Activated CD4-positive, alpha-beta T cell treated with anti-CD3 and anti-CD28 coated beads, Interleukin-2, amount 50 U/mL, for 48 hours (primary cell): ENCODE measurements around the gene CFAP46.
"Not testable (repeated sequence)": the region's sequence is repeated elsewhere in the genome, so short reads cannot be mapped to it uniquely, and the experiment has no call there.

Source experiments
- DNase-seq, 2 experiments: peaks; one replicate each; pipeline ENCODE4 v3.0.0-alpha.2; 2020

Gene CFAP46

GRCh38 chr10:132898391-132899053 lies 43.8 kb downstream of the CFAP46 start:
- no peak for DNase-seq

- no peak for DNase-seq
Observed at GRCh38 chr10:132897516-132898381, 44.6 kb downstream of the CFAP46 start.

- DNase-seq, result not testable (repeated sequence)
Observed at GRCh38 chr10:132893786-132894185, 48.6 kb downstream of the CFAP46 start.

- no peak for DNase-seq
Observed at GRCh38 chr10:132893090-132893489, 49.3 kb downstream of the CFAP46 start.

DNA sequence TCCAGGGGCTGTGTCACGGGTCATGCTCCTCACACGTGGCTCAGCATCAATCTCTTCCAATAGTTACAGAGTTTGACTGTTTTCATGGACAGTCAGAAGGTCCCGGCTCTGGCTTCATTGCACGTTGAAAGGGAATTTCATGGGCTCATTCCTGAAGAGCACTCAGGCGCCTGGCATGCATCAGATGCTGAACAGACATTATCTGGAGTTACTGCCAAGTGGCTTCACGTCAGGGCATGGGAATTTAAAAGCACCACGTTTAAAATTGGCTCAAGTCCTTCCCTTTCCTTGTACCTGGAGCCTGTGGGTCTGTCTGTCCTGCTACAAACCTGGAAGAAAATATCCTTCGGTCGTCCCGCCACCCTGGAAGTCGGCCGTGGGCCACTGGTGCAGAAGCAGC lies 50.4 kb downstream of the CFAP46 start:
- no peak for DNase-seq

DNA sequence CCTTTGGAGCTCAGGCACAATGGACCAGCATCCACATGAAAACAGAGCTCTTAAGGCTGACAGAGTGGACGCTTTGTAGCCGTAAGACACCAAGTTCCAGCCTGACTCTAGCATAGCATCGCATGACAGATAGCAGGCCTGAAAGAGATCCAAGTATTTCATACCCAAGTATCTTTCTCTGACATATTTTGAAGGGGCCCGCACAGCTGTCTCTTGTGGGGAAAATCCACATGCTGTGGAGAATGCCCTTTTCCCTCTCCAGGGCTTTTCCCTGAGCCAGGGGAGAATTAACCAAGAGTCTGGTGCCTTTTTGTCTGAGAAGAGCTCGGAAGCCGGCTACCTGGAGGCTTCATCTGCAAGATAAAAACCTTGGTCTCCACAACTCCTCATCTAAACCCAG lies 51.0 kb downstream of the CFAP46 start:
- no peak for DNase-seq

- no peak for DNase-seq
Observed at GRCh38 chr10:132890301-132890700, 52.1 kb downstream of the CFAP46 start.

DNA sequence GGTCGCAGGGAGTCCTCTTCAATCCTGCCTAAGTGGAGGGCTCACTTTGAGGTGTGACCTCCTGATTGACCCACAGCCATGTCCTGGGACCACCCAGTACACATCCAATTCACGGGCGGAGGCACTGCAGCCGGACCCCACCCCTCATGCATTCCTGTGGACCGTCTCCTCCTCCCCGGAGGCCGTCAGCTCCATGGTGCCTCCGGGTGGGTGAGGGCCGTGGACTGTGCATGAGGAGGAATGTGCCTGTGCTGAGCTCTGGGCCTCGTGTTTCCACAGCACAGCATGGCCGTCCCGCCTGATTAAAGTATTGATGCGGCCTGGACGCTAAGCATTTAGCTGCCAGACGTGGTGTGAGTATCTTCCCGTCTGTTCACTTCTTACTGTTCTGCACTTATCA lies 52.8 kb downstream of the CFAP46 start:
- DNase-seq, result no peak

DNA sequence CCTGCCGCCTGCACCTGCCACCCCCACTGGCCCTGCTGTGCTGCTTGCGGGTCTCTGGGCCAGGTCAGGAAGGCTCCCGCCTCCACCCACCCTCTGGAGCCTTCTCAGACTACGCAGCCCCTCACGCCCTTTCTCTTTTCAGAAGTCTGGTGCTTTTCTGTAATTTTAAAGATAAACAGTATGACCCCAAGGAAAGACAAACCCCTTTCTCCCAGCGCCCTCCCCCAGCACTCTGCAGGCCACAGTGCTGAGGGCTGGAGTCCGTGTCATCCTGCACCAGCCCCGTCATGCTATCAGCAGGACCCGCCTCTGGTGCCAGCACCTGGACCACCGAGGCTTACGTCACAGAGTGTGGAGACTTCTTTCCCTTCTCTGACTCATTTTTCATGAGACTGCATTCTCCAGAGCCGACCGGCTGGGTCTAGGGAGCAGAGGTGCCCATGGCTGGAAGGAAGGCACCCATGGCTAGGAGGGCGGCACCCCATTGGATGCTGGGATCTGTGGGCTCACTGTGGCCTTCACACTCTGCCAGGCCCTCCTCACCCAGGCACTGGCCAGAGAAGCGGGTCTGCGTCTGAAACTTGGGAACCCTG lies 53.4 kb downstream of the CFAP46 start:
- DNase-seq, result no peak

- not testable (repeated sequence) for DNase-seq
Observed at GRCh38 chr10:132888446-132888845, 53.9 kb downstream of the CFAP46 start.

DNA sequence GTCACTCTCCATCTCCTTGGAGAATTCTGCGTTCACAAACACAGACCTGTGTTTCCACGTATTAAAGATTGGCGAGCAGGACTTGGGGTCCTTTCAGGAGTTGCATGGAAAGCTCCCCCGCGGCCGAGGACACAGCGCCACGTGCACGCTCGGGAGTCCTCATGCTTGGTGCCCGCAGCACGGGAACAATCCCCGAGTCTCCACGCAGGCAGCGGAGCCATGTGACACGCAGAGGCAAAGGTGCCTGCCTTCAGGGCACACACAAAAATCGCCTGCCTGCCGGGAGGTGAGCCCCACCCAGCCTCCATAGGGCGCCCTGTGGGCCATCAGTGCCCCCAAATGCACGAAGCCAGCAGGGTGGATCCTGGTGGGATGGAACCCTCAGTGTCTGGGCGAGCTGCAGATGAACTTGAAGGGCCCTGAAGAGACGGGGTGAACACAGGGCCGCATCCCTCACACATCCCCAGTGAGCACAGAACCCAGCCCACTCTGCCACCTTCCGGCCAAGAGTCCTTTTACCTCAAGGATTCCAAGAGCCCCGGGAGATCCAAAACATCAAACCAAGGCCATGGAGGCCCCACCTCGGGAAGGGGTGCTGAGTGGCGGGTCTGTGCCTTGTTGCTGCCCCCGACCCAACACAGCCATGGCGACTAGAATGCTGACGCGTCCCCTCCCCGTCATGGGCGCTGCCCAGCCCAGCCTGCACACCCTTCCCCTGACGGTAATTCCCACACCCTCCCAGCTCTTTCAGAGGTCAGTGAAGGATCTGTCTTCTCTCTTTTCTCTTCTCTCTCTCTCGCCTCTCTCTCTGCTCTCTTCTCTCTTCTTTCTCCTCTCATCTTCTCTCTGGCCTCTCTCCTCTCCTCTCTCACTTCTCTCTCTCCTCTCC lies 55.9 kb downstream of the CFAP46 start:
- DNase-seq, result no peak

- DNase-seq, result no peak
Observed at GRCh38 chr10:132885451-132886210, 56.7 kb downstream of the CFAP46 start.

DNA sequence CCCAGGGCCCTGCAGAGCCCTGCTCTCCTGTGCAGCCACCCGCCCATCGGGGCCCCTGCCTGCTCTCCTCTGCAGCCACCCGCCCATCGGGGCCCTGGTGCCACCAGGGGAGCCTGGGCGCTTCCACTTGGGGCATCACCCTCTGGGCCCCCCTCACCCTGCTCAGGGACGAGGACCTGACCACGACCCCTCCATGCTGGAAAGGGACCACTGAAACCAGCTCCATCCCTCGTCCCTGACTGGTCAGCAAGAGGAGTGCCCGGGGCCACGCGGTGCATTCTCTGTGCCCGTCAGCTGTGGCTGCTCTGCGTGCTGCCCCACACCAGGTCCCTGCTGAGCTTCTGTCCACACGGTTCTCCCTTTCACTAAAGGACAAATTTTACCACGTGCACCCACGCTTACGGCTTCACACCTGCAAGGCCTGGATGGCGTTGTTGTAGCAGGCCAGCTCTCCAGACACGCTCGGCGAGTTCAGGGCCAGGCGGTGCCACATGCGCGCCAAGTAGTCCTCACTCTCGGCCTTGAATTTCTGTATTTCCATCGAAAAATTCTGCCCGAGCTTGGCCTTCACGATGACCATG lies 57.6 kb downstream of the CFAP46 start:
- no peak for DNase-seq

DNA sequence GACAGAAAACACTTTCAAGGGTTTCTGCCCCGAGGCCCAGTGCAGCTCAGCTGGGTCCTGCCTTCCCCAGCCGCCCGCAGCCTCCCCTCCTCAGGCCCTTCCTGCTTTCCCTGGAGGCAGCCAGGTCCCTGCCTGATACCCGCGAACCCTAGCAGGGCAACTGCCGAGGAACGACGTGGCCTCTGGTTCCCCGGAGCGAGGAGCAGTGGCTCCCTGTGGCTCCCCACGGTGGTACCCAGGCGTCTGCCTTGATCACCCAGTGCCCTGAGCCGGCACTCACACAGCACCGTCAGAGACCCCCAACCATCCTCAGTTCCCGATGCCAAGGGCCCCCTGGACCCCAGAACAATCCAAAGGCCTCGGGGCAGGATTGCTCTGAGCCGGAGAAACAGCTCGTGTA lies 58.3 kb downstream of the CFAP46 start:
- DNase-seq, result no peak

GRCh38 chr10:132883391-132883881 lies 58.9 kb downstream of the CFAP46 start:
- DNase-seq, result no peak

DNA sequence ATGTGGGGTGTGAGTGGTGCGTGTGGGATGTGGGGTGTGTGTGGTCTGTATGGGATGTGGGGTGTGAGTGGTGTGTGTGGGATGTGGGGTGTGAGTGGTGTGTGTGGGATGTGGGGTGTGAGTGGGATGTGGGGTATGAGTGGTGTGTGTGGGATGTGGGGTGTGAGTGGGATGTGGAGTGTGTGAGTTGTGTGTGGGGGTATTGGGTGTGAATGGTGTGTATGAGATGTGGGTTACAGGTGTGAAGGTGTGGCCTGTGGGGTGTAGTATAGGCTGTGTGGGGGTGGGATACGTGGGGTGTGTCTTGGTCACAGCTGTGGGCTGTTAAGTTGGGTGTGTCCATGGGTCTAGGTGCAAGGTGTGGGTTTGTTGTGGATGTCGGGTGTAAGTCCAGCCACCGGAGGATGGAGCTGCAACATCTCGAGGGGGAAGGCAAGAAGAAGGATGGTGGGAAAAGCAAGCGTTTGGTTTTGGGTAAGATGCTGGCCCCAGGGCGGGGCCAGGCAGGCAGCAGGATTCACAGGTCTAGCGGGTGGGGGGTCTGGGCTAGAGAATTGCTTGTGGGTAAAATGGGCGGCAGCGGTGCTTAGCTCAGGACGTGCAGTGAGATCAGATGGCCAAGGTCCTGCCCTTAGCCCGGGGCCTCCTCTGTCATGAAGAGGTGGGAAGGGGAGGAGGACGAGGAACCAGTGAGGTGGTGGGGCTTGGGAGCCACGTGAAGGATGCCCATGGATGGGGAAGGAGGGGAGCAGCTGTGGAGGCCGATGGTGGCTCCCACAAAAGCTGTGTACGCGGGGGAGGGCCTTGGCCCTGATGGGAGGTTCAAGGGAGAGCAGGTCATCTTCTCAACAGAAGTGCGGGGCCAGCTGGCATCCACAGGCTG lies 60.1 kb downstream of the CFAP46 start:
- DNase-seq, result no peak

- DNase-seq, result no peak
Observed at GRCh38 chr10:132881186-132881920, 61.0 kb downstream of the CFAP46 start.

- DNase-seq, result no peak
Observed at GRCh38 chr10:132880128-132880981, 62.0 kb downstream of the CFAP46 start.
